HS-27A (cell line): ENCODE results near the gene BACE2.

Experiments
- DNase-seq: peaks from one replicate; pipeline ENCODE4 v3.0.0-alpha.2; 2012; ENCODE audit warnings: low read depth, missing footprints

Gene BACE2

DNA sequence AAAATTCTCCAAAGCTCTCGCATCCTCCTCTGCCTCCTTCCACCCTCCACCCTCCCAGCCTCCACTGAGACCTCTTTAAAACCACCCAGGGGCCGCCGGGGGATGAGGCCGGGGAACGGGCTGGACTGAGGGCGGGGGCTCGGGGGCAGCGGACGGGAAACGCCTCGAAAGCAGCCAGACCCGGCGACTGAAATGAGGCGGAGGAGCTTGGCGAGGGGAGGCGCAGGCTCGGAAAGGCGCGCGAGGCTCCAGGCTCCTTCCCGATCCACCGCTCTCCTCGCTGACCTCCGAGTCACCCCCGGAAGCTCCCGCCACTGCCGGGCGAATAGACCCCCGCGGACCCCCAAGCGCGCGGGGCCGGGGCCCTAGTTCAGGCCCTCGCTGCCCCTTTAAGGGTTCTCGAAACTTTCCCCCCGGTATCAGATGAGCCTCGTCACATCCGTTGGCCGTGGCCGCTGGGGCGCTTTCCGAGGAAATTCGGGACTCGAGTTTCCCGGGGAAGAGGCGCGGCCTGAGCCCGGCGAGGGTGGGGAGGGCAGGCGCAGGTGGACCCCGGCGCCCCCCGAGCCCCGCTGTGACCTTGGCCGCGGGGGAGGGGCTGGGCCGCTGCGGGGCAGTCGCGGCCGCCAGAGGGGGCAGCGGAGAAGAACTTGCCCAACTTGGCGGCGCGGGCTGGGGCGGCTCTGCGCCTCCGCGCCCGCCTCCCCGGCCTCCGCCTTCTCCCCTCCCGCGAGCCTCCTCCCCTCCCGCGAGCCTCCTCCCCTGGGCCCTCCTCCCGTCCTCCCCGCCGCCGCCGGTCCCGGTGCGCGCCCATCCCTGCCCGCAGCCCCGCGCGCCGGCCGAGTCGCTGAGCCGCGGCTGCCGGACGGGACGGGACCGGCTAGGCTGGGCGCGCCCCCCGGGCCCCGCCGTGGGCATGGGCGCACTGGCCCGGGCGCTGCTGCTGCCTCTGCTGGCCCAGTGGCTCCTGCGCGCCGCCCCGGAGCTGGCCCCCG, at the start of gene BACE2:
BACE2 (plus strand) TSS at position 813 of the 995 bp plus-strand sequence; CDS start at position 917, 104 bp downstream.
- no peak for DNase-seq

DNA sequence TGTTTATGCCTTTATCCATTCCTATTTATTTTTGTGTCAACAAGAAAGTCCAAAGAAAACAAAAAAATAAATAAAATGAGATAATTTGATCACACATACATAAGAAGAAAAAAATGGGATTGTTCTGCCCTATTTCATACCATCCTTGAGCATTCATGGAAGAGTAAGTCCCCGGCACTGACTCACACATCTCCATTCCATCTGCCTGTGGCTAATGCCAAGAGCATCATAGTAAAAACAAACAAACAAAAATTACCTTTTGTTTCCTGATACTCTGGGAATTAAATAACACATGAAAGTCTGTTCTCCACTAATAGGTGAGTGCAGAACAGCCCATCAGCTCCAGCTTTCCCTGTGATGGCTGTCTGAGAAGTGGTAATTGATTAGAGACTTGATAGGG, 48.1 kb upstream of the BACE2 start:
- DNase-seq = no peak

DNA sequence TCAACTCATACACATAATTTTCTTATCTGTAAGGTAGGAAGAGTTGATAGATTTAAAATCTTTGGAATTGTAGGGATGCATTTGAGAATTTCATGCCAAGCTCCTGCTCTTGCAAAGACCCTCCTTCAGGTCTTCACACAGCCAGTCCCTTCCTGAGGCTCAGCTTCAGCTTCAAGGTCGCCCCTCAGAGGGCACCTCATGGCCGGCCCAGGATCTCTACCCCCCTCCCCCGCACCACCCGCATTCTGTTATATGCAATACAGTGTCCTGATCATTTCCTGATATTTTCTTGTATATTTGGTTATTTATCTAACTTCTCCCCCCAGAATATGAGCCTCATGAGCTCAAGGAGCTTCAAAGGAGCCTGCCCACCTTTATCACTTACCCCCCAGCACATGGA, 47.0 kb upstream of the BACE2 start:
- DNase-seq = no peak

DNA sequence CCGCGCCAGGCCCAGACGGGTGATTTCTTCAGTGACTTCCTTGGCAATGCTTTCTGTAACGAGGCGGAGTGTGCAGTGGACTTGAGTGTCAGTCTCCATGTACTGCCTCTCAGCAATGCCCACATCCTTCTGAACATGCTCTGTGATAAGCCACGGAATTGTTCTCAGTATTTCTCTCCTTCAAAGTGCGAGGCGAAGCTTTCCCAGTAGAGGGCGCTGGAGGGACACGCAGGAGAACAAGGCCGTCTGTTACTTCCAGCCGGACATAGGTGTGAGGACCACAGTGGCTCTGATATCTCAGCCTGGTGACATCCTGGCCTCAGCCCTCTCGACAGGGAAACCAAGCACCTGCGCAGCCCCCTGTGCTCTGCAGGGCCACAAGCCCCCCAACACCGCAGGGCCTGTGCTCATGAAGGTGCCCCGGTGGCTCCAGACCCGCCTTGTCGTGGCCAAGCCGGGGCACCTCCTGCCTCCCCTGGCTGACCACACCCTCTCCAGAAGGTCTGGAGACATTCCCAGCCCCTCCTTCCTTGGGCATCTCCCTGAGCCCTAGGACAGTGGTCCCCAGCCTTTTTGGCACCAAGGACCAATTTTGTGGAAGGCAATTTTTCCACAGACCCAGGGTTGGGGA, 46.1 kb upstream of the BACE2 start:
- no peak for DNase-seq

DNA sequence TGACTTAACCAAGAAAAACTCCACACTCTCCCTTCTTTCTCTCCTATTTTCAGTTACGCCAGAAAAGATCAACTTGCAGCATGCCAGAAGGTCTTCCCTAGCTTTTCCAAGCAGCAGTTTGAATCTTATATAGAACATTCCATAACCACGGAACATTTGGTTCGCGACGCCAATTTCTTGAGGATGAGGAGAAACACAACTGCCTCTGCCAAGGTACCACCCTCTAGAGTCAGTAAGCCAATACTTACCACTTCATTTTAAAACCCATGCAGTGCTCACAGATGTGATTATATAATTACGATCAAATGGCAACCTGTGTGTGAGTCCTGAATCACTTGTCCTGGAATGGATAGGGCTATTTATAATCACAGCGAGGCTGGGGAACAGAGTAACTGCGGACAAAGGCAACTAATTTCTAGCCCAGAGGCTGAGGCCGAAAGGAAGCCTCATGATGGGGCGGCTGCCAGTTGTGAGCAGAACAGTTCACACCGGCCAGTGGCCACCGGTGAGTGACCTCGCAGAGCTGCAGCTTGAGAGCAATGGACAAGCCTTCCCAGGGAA, 43.2 kb upstream of the BACE2 start:
- DNase-seq = no peak

DNA sequence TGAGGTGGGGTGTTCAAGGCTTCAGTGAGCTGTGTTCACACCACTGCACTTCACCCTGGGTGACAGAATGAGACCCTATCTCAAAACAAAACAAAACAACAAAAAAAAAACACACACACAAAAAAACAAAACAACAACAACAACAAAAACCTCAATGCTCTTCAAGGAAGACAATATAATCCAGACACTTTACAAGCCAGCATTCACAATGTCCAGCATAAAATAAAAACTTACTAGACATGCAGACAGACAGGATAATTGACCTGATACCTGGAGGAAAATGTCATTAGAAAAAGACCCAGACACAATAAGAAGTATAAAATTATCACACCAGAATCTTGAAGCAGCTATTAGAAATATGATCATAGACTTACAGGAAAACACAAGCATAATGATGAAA, 39.0 kb upstream of the BACE2 start:
- DNase-seq = no peak

DNA sequence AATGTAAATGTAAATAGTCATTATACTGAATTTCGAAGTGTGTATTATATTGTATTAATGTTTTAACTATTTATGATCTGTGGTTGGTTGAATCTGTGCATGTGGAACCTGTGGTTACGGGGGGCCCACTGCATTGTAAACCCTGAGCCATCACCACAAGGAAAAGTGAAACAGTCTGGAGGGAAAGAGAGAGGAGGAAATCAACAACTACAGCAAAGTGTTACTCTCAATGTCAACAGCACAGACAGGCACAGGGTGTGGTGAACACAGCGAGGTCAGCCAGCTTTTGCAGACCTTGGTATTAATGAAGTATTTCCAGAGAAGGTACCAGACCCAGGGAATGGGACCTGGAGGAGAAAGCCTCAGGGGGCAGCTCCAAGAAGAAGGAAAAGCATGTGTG, 37.1 kb upstream of the BACE2 start:
- DNase-seq = no peak

DNA sequence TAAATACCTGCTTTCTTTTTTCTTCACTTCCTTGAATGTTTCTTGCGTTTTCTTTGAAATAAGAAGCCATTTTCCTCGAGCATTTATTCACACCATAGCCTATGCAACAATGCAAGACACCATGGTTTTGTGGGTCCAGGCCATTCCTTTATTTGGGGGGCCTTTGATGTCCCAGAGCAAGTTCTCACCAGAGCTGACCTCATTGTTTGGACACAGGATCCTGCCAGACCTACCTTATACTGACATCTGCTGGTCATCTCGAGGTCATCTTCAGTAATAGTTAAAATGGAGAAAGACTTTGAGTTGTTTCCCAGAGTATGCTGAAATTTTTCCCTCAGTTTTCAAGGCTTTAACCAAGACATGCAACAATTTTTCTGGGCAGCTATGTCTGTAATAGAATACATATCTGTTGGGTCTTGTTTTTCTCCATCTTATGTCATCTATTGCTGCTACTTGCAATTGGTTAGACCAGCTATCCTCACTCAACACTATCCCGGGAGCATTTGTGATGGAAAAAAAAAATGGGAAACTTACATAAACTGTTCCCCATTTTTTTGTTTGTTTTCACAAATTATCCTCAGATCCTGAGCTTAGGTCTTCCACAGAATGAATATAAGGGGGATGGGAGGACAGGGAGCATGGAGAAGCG, 34.0 kb upstream of the BACE2 start:
- DNase-seq = no peak

DNA sequence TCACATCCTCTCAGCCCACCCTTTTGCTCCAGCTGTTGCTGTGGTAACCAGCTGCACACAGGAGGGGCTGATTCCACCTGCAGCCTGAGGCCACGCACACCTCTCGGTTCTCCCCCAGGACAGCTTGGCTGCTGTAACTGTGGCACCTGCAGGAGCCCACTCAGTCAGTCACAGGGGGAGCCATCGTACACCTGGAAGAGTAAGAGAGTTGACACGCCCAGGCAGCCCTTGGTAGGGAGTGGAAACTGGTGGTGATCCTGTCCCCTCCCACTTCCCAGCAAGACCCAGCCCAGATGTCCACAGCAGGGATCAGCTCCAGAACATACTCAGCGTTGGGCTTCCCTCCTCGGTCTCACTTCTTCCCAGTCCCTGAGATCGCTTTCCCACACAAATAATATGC, 32.2 kb upstream of the BACE2 start:
- DNase-seq = no peak

DNA sequence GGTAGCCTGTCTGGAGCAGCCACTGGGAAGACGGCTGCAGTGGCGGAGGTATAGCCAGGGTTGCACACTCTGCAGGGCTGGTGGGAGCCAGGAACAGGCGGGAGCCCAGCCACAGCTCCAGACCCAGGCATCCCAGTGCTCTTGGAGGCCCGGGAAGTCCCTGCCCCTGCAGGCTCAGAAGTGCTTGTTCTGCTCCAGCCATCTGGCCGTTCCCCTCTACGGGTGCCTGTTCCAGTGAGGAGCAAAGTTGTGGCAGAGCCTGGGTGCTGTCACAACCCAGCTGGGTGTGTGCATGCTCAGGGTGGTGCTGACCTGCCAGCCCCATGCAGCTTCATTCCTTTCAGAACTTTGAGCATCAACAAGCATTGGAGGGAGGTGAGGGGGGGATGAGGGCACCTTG, 31.7 kb upstream of the BACE2 start:
- DNase-seq = no peak

DNA sequence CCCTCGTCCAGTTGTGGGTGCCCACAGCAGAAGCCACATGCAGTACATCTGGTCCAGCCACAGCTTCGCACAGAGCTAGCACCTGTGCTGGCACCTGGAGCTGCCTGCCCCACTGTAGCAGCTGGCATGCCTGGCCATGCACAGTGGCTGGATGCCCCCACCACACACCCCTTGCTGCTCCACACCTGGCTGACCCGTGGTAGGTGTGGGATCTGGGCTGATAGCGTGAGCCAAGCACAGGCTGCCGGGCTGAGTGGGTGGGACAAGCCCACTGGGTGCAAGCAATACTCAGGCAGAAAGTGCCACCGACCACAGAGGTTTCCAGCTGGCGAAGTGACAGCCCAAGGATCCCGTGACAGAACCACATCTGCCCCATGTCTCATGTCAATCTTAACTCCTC, 30.6 kb upstream of the BACE2 start:
- DNase-seq = no peak

DNA sequence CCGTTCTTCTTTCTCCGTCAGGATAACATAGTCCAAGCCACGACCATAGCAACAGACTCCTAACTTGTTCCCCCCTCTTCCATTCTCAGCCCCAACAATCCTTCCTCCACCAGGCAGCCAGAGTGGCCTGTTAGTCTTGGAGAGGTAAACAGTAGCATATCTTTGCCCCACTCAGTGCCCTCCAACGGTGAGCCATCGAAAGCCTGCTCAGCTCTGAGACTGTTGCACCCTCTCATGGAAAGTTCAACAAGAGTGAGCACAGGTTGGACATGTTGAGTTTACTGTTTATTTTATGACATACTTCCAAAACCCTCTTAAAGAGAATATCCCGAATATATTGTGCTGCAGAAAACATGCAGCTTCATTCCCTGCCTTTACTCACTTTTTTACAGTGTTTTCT, 30.1 kb upstream of the BACE2 start:
- DNase-seq = no peak

DNA sequence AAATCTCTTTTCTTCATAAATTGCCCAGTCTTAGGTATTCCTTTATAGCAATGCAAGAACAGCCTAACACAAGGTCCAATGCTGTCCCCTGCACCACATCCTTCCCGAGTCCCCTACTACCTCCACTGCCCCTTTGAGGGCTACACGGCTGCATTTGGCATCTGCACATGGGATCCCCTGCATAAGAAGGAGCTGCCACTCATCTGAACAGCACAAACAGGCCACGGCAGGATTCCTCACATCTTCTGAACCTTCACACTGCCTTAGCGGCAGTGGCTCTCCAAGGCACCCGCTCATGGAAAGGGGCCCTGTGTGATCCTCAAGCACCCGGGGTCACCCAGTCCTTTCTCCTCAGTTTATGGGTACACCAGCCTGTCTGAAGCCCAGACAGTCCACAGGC, 29.2 kb upstream of the BACE2 start:
- no peak for DNase-seq

DNA sequence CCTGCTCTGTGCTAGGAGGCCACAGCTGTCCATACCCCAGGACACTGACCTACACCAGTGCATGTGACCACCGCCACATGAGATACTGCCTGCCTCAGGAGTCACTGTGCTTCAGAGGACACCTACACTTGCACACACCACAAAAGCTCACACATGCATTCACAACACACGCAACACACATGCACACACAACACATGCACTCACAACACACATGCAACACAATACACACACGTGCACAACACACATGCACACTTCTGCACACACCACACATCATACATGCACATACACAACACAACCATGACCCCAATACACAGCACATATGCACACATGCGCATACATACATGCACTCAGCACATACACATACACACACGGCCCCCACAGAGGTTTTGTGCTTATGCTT, 28.7 kb upstream of the BACE2 start:
- no peak for DNase-seq

DNA sequence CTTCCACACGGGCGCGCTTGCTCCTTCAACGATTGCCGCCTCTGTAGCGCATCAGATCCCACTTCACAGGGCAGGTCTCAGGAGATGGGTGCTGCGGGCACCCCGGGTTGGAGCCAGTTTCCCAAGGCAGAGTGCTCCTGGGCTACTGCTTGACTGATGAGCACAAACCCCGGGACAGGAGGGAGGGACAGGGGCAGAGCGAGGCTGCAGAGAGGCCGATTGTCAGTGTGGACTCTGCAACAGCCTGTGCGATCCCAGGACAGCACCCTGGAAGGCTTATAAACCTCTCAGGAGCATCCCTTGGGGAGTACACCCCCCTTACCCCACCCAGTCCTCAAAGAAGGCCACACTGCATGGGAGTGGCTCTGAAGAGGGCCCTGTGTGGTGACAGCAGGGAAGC, 28.0 kb upstream of the BACE2 start:
- DNase-seq = no peak

DNA sequence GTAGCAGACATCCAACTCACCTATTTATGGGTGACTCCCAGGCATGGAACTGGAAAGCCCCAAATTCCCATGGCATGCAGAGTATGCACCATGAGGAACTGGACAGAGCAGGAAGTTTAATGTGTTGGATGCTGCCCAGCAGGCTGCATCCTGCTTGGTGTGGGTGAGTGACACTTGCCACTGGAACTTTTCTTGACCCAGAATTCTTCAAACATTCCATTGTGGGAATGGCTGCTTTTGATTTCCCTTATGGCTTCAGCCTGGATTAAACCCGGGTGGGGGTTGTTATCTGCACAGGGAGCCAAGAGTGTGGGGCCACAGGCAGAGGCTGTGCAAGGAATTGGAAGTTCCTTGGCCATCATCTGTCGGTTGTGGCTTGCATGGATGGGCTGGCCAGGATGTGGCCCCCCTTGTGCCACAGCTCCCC, 26.9 kb upstream of the BACE2 start:
- no peak for DNase-seq

DNA sequence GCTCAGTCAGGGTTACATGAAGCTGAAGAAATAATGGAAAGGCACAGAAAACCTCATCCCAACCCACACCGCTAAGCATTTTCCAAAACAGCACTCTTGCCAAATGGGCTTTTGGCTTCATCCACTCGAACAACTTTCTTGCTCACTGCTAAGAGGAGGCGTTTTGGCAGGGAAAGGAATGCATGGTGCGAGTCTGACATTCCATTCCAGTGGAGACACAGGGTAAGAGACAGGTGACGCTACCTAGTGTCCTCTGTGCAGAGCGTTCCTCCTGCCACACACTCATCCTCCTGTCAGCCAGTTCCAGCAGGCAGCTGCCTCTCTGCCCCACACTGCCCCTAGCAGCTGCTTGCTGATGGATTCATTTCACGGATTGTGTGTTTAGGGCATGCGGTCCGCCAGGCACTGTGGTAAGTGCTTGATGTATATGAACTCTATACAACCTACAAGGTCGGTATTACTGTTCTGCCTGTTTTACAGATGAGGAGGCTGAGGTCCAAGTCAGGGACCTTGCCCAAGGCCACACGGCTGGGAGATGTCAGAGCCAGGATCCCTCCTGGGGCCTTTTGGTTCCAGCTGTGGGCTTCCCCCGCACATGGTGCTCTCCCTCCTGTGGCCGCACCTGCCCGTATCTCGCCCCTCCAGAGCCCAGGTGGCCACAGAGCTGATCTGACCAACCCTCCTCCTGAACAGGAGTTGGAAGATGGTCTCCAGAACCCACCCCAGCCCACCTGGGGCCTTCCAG, 25.7 kb upstream of the BACE2 start:
- no peak for DNase-seq

DNA sequence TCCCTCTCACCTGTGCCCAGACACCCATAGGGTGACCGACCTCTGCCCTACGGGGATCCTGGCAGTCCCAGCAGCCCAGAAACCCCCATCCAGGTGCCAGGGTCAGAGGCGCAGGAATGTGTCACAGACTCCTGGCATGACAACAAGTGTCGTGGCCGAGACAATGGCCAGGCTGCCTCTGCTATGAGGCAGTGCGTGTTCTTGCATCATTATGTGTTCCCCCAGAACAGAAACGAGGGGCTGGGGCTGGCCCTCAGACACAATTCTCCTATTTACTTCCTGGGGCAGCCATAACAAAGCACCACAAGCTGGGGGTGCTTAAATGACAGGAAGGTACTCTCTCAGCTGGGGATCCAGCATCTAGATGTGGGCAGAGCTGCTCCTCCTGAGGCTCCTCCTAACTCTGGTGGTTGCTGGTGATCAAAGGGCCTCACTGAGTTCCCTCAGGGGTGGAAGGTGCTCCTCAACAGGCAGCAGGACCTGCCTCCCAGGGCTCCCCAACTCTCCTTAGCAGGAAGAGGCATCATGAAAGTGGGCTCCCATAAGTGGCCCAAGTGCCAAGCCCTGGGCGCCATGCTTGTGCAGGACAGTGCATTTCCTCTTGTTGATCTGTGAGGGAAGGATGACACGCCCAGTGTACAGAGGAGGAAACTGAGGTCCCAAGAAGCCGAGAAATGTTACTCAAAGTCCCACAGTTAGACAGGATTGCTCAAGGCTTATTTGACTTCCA, 24.2 kb upstream of the BACE2 start:
- no peak for DNase-seq

DNA sequence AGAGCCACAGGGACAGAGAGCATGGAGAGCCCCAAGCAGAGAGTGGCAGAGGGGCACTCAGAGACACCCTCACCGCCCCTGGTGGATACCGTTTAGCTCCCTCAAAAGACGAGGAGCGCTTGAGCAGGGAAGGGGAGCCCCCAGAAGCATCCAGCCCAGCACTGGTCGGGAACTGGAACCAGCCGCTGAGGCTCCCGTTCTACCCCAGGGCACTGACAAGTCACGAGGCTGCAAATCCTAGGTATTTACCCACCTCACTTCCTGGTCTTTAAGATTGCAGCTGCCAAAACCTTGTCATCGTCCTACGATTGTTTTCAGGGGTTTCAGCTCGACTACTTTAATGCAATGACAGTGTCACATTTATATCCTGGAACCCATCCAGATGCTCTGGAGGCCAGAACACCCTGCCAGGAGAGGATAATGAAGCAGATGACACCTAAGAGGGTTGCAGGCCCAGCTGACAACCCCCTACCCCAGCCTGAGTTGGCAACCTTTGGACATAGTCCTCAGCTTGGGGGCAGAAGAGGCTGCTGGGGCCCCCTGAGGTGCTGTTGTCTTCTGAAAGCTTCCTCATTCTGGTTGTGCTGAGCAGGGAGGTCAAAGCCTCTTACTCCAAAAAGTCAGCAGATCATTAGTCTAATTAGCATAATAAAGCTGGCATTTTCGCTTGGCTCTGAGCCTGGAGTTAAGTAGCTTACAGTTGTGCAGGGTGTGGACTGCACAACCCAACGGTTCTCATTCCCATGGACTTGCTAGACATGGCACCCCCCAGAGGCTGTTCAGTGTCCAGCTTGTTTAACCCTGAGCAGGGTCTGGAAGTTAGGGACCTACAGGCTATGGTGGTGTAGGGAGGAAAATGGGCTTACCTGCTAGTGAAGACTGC, 20.6 kb upstream of the BACE2 start:
- DNase-seq = no peak

DNA sequence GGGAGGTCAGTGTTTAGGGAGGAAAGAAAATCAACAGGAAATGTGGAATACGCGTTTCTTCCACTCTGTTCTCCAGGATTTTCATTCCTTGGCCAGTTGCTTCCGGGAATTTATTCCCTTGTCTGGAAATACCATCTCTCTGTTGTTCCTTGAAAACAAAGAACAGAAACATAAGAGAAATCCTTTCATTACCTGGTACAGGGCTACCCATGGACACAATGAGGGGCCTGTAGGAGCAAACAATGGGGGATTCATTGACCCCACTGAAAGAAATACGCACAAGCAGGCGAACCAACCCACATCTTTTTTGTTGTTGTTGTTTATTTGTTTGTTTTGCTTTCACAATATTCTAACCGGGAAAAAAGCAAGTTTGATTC, 20.0 kb upstream of the BACE2 start:
- DNase-seq = no peak
